ENCODE data around the gene DTX3.

- TF ChIP-seq POLR2A (IDR thresholded peaks at IDR 0.05; ENCODE audit: borderline replicate concordance, extremely low read depth, insufficient read depth, insufficient read length): no peak
- TF ChIP-seq, protein P1, sequence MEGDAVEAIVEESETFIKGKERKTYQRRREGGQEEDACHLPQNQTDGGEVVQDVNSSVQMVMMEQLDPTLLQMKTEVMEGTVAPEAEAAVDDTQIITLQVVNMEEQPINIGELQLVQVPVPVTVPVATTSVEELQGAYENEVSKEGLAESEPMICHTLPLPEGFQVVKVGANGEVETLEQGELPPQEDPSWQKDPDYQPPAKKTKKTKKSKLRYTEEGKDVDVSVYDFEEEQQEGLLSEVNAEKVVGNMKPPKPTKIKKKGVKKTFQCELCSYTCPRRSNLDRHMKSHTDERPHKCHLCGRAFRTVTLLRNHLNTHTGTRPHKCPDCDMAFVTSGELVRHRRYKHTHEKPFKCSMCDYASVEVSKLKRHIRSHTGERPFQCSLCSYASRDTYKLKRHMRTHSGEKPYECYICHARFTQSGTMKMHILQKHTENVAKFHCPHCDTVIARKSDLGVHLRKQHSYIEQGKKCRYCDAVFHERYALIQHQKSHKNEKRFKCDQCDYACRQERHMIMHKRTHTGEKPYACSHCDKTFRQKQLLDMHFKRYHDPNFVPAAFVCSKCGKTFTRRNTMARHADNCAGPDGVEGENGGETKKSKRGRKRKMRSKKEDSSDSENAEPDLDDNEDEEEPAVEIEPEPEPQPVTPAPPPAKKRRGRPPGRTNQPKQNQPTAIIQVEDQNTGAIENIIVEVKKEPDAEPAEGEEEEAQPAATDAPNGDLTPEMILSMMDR (IDR thresholded peaks at IDR 0.05 in 2 of 3, conservative IDR thresholded peaks at IDR 0.05 in 1 of 3; ENCODE audit: borderline replicate concordance in 1 of 3, insufficient read depth in 1 of 3, low read depth in 2 of 3, low read length in 2 of 3): no peak
These were observed 44.1 kb upstream of the DTX3 start for GRCh38 chr12:57560516-57560915.

All from HCT116 (cell line).